Bronchial smooth muscle cell (primary cell): ENCODE measurements around the gene CFAP97. TPM values are rescaled to one million over a fixed set of nuclear protein-coding genes. Genes with fewer than 3 reads are reported as not detected.

Experiments
- total RNA-seq: library from RNA; depleted of rRNA; stranded (reverse); fragments of >200 nt; gene quantifications from 2 replicates; pipeline ENCODE4 v1.2.1, GENCODE V29; 2014

Gene CFAP97
- total RNA-seq = 13.3 and 22.9 TPM in 2 replicates

GRCh38 chr4:185203486-185204237 lies at the start of gene CFAP97:
Gene CFAP97, minus strand, starts transcription at chr4:185204000. Its CDS starts 12,804 bp downstream, at chr4:185191196.

GRCh38 chr4:185209031-185209851 lies 5.4 kb upstream of the CFAP97 start, which contains the start of gene SNX25:
Gene SNX25, plus strand, starts transcription at chr4:185209598. Its CDS starts 229 bp downstream, at chr4:185209827.

GRCh38 chr4:185142912-185143600 lies 60.7 kb downstream of the CFAP97 start, which contains the start of gene SLC25A4:
Gene SLC25A4, plus strand, starts transcription at chr4:185143266. Its CDS starts 107 bp downstream, at chr4:185143373.

Other genes with a start within 250 kb of the CFAP97 start
- not detected in 2 replicates for gene HELT, start 185.5 kb downstream of the CFAP97 start, total RNA-seq
- 3.0 and 3.6 TPM in 2 replicates for gene SLC25A4, start 60.7 kb downstream of the CFAP97 start, total RNA-seq
- 16.7 and 17.8 TPM in 2 replicates for gene SNX25, start 5.6 kb upstream of the CFAP97 start, total RNA-seq
- gene LRP2BP, start 191.9 kb upstream of the CFAP97 start, total RNA-seq = 0.16 and 0.26 TPM in 2 replicates
- gene ANKRD37, start 192.8 kb upstream of the CFAP97 start, total RNA-seq = 1.6 and 1.7 TPM in 2 replicates
- 45.9 and 46.5 TPM in 2 replicates for gene UFSP2, start 222.0 kb upstream of the CFAP97 start, total RNA-seq